CD4-positive, alpha-beta memory T cell (primary cell): ENCODE results near the gene XPNPEP1. TPM values are rescaled to one million over a fixed set of nuclear protein-coding genes. Genes with fewer than 3 reads are reported as not detected.
"Not testable (repeated sequence)": the region's sequence is repeated elsewhere in the genome, so short reads cannot be mapped to it uniquely, and the experiment has no call there.

Experiments used
- CTCF ChIA-PET: fragments of 350-600 bp; sonication (Branson Sonifier 250); formaldehyde crosslinking; loops from one replicate; lab custom pipeline; 2021; ENCODE audit warnings: inconsistent platforms; ENCODE audit not compliant: partially characterized antibody; lab: Charles Lee
- POLR2A ChIA-PET: fragments of 350-600 bp; sonication (Branson Sonifier 250); formaldehyde crosslinking; loops from one replicate; lab custom pipeline; 2021; ENCODE audit not compliant: partially characterized antibody; lab: Charles Lee
- DNase-seq, 5 donors: peaks; one replicate each; pipeline versions ENCODE4 v3.0.0 to v3.0.0-alpha.2; 2020 to 2022; ENCODE audit warnings: mixed read lengths in 1 of 5
- H3K27ac ChIP-seq: one replicate; pipeline ENCODE4 v1.7.0; 2013; ENCODE audit warnings: low read depth, low read length
- H3K27me3 ChIP-seq: 2 replicates; pipeline ENCODE4 v1.7.0; 2013; ENCODE audit warnings: mild to moderate bottlenecking, low read length, moderate library complexity; ENCODE audit not compliant: insufficient read depth
- H3K36me3 ChIP-seq: 2 replicates; pipeline ENCODE4 v1.7.0; 2013; ENCODE audit warnings: mild to moderate bottlenecking, low read length, moderate library complexity; ENCODE audit not compliant: insufficient read depth
- H3K4me1 ChIP-seq: 2 replicates; pipeline ENCODE4 v1.7.0; 2013; ENCODE audit warnings: mild to moderate bottlenecking, low read length, moderate library complexity; ENCODE audit not compliant: insufficient read depth
- H3K4me3 ChIP-seq, 2 donors: one replicate each; pipeline ENCODE4 v1.7.0; 2013; ENCODE audit warnings: low read length in 2 of 2, mild to moderate bottlenecking in 1 of 2
- H3K9me3 ChIP-seq, 2 donors: one replicate each; pipeline ENCODE4 v1.7.0; 2013; ENCODE audit warnings: low read length in 2 of 2, control low read depth in 1 of 2; ENCODE audit not compliant: control insufficient read depth in 1 of 2
- H3K27ac Mint-ChIP-seq, 7 donors: one replicate each; pipeline ENCODE4 v1.8.0; 2020 to 2021; ENCODE audit warnings: mixed read lengths in 7 of 7, mild to moderate bottlenecking in 6 of 7, inconsistent platforms in 3 of 7, moderate library complexity in 3 of 7
- H3K27me3 Mint-ChIP-seq, 2 donors: one replicate each; pipeline ENCODE4 v1.8.0; 2020 to 2021; ENCODE audit warnings: mixed read lengths in 2 of 2
- H3K36me3 Mint-ChIP-seq, 2 donors: one replicate each; pipeline ENCODE4 v1.8.0; 2020 to 2021; ENCODE audit warnings: mixed read lengths in 2 of 2, inconsistent platforms in 1 of 2, mild to moderate bottlenecking in 1 of 2
- H3K4me1 Mint-ChIP-seq, 4 donors: one replicate each; pipeline ENCODE4 v1.8.0; 2020 to 2021; ENCODE audit warnings: mixed read lengths in 4 of 4, mild to moderate bottlenecking in 1 of 4
- H3K4me3 Mint-ChIP-seq, 8 donors: one replicate each; pipeline ENCODE4 v1.8.0; 2020 to 2021; ENCODE audit warnings: mixed read lengths in 8 of 8, mild to moderate bottlenecking in 7 of 8, moderate library complexity in 6 of 8, inconsistent platforms in 3 of 8
- H3K9me3 Mint-ChIP-seq, 8 donors: one replicate each; pipeline ENCODE4 v1.8.0; 2020 to 2021; ENCODE audit warnings: mixed read lengths in 8 of 8, mild to moderate bottlenecking in 5 of 8, inconsistent platforms in 3 of 8, moderate library complexity in 1 of 8
- intact Hi-C: fragments of 100-400 bp; cut with micrococcal nuclease; formaldehyde crosslinking; loops from one replicate; pipeline ENCODE4 v1.15.1; 2023
- polyA plus RNA-seq, 2 donors: library from polyadenylated mRNA; unstranded; fragments of 300-500 nt; fragmentation: Illumina TruSeq; gene quantifications; one replicate each; pipeline ENCODE4 v1.2.3, GENCODE V29; 2021
- total RNA-seq, 2 experiments: library from RNA; stranded (reverse); gene quantifications; one replicate each; pipeline ENCODE4 v1.2.3, GENCODE V29; 2021

Gene XPNPEP1
- total and polyA plus RNA-seq, 4 experiments from 2014 or later: 24.7 to 63.3 (median 49.5) TPM

DNA sequence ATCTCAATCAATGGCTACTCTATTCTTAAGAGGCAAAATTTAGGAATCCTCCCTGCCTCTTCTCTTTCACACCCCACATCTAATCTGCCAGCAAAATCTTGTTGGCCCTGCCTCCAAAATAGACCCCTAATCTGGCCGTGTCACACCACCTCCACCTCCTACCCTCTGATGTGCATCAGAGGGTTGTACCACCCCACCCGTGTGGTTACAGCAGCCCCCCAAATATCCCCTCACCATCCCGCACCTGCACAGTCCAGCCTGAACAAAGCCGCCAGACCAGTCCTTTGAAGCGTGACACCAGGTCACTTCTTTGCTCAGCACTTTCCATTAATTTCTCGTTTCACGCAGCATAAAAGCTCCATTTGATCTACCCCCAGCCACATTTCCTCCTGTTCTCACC is 776 bp upstream of the XPNPEP1 start:
- intact Hi-C loops: loop anchor here (5.0 to 10.0 kb wide), 3 partner anchors 33 to 641 kb away; partner anchors contain the start of gene SMC3
- H3K27me3 ChIP-seq: no peaks in the 10 kb centered on the region
- Mint-ChIP-seq H3K4me3 (peak overlapping the region; percentile 62 to 86 (median 80)), H3K9me3 (peaks cover 0 to 2% (median 0%) of the 10 kb centered on the region in 8 donors), H3K27me3 (no peaks in the 10 kb centered on the region), H3K36me3 (peaks cover 0 to 3% of the 10 kb centered on the region in 2 donors), H3K4me1 (peaks cover 38 to 50% (median 44%) of the 10 kb centered on the region in 4 donors), H3K27ac (peak overlapping the region; percentile 74 to 93 (median 86))
- H3K4me1 ChIP-seq: peaks cover 48% of the 10 kb centered on the region
- H3K4me3 ChIP-seq: peak overlapping the region in 1 of 2 donors; percentile 68
- H3K27ac ChIP-seq: peak overlapping the region; percentile 86
- H3K9me3 ChIP-seq: no peaks in the 10 kb centered on the region
- ChIA-PET POLR2A (interaction anchor here (1.0 to 4.3 kb wide), 5 partner anchors 10 to 287 kb away, joined by 3 to 34 read pairs (median 6); no protein-coding TSS in a partner anchor), CTCF (no interaction called here)
- H3K36me3 ChIP-seq: no peaks in the 10 kb centered on the region
- DNase-seq: no peak

DNA sequence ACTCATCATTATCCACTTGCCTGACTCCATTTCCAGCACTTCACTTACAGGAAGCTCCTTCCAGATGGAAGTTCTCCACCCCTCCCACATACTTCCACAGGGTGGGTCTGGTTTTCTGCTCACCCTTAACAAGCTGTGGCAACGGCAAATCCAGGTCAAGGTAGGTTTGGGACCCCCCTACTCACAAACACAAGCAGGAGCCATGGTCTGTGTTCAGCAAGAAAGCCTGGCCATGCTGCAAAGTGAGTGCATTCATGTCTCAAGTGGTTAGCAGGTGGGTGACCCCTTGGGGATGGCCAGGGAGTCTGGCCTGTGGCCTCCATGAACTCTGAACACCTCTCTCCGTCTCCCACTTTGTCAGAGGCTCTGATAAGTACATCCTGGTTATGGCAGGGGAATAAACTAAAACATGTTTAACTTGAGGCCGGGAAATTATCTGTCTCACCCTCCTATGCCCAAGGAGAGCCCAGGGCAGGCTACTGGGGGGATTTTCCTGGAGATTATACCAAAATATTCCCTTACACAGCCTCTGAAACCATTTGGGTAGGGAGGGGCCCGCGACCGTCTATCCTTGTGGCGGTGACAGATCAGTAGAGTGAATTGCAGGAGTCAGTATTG is 844 bp downstream of the XPNPEP1 start:
- Mint-ChIP-seq H3K9me3 (peaks cover 0 to 2% (median 0%) of the 10 kb centered on the region in 8 donors), H3K27me3 (no peaks in the 10 kb centered on the region), H3K36me3 (peaks cover 0 to 3% of the 10 kb centered on the region in 2 donors), H3K4me3 (peak overlapping the region; percentile 88 to 95 (median 92)), H3K4me1 (peaks cover 39 to 65% (median 50%) of the 10 kb centered on the region in 4 donors), H3K27ac (peak overlapping the region; percentile 74 to 98 (median 96))
- H3K4me1 ChIP-seq: peaks cover 54% of the 10 kb centered on the region
- no peaks in the 10 kb centered on the region for H3K27me3 ChIP-seq
- intact Hi-C loops: loop anchor here (5.0 to 10.0 kb wide), 3 partner anchors 35 to 642 kb away; partner anchors contain the start of gene SMC3
- POLR2A ChIA-PET: interaction anchor here (1.3 to 4.3 kb wide), 4 partner anchors 10 to 24 kb away, joined by 3 to 34 read pairs (median 4); no protein-coding TSS in a partner anchor
- H3K27ac ChIP-seq: peak overlapping the region; percentile 86
- CTCF ChIA-PET: interaction anchor here (1.1 kb wide), 1 partner anchor 11 kb away, joined by 5 read pairs; no protein-coding TSS in a partner anchor
- no peaks in the 10 kb centered on the region for H3K9me3 ChIP-seq
- no peak for DNase-seq
- H3K36me3 ChIP-seq: no peaks in the 10 kb centered on the region
- H3K4me3 ChIP-seq: peak overlapping the region; percentile 68 to 74

DNA sequence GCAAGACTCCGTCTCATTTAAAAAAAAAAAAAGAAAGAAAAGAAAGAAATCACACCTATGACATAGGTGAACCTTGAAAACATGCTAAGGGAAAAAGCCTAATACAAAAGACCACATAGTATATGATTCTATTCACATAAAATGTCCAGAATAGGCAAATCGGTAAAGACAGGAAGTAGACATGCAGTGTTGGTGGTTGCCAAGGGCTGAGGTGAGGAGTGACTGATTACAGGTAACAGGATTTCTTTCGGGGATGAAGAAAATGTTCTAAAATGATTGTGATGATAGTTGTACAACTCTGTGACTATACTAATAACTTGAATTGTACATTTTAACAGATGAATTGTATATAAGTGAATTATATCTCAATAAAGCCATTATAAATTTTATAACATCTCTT is 3.3 kb downstream of the XPNPEP1 start:
- Mint-ChIP-seq H3K4me3 (peak overlapping the region in 7 of 8 donors; percentile 18 to 91 (median 68)), H3K27ac (peak overlapping the region; percentile 74 to 98 (median 95))
- intact Hi-C loops: loop anchor here (5.0 to 10.0 kb wide), 3 partner anchors 37 to 645 kb away; partner anchors contain the start of gene SMC3

DNA sequence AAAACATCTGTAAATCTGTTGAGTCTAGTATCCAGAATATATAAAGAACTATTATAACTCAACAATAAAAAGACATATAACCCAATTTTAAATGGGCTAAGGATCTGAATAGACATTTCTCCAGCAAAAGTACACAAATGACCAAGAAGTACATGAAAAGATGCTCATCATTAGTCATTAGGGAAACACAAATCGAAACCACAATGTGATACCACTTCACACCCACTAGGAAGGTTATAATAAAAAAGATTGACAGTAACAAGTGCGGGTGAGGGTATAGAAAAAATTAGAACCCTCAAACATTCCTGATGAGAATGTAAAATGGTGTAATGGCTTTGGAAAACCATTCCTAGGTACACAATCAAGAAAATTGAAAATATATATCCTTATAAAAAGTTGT is 4.1 kb downstream of the XPNPEP1 start:
- Mint-ChIP-seq H3K4me1 (peaks cover 57 to 89% (median 69%) of the 10 kb centered on the region in 4 donors), H3K27me3 (no peaks in the 10 kb centered on the region), H3K4me3 (peak overlapping the region in 3 of 8 donors; percentile 4 to 71 (median 68)), H3K9me3 (peaks cover 0 to 2% (median 0%) of the 10 kb centered on the region in 8 donors), H3K27ac (peak overlapping the region in 2 of 7 donors; percentile 29 to 33), H3K36me3 (peaks cover 3 to 6% of the 10 kb centered on the region in 2 donors)
- intact Hi-C loops: no loop called here
- Histone ChIP-seq H3K27me3 (no peaks in the 10 kb centered on the region), H3K4me1 (peaks cover 73% of the 10 kb centered on the region), H3K36me3 (no peaks in the 10 kb centered on the region), H3K4me3 (no peak overlapping the region), H3K9me3 (no peaks in the 10 kb centered on the region), H3K27ac (no peak overlapping the region)
- no peak for DNase-seq
- POLR2A ChIA-PET: interaction anchor here (1.6 kb wide), 1 partner anchor 8 kb away, joined by 11 read pairs; no protein-coding TSS in a partner anchor
- CTCF ChIA-PET: interaction anchor here (2.3 kb wide), 1 partner anchor 35 kb away, joined by 14 read pairs; no protein-coding TSS in a partner anchor

More for the DNA sequence above, 3.3 kb downstream of the XPNPEP1 start:
- peaks cover 70% of the 10 kb centered on the region for H3K4me1 ChIP-seq
- no peaks in the 10 kb centered on the region for H3K27me3 Mint-ChIP-seq
- peak; percentile 25 to 59 (median 41) for DNase-seq
- H3K36me3 Mint-ChIP-seq: peaks cover 0 to 3% of the 10 kb centered on the region in 2 donors
- H3K4me1 Mint-ChIP-seq: peaks cover 58 to 87% (median 69%) of the 10 kb centered on the region in 4 donors
- H3K9me3 ChIP-seq: no peaks in the 10 kb centered on the region
- peaks cover 0 to 2% (median 0%) of the 10 kb centered on the region in 8 donors for H3K9me3 Mint-ChIP-seq
- H3K27me3 ChIP-seq: no peaks in the 10 kb centered on the region
- ChIA-PET CTCF (interaction anchor here (2.3 kb wide), 1 partner anchor 36 kb away, joined by 14 read pairs; no protein-coding TSS in a partner anchor), POLR2A (interaction anchor here (0.6 to 1.6 kb wide), 3 partner anchors 9 to 157 kb away, joined by 4 to 11 read pairs (median 4); no protein-coding TSS in a partner anchor)
- H3K4me3 ChIP-seq: no peak overlapping the region
- H3K27ac ChIP-seq: no peak overlapping the region
- no peaks in the 10 kb centered on the region for H3K36me3 ChIP-seq

DNA sequence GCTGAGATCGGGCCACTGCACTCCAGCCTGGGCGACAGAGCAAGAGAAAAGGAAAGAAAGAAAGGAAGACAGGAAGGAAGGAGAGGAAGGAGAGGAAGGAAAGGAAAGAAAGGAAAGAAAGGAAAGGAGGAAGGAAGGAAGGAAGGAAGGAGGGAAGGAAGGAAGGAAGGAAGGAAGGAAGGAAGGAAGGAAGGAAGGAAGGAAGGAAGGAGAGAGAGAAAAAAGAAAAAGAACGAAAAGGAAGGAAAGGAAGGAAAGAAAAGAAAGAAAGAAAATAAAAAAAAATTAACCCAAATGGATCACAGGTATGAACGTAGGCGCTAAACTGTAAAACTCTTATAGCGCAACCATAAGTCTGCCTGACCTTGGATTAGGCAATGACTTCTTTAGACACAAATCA is 4.6 kb downstream of the XPNPEP1 start:
- H3K9me3 Mint-ChIP-seq, POLR2A ChIA-PET, H3K27ac ChIP-seq, H3K9me3 ChIP-seq, H3K4me3 ChIP-seq, H3K36me3 ChIP-seq, H3K27me3 ChIP-seq, H3K36me3 Mint-ChIP-seq, DNase-seq, H3K27me3 Mint-ChIP-seq, intact Hi-C loops: not testable (repeated sequence)
- H3K4me1 Mint-ChIP-seq: peaks cover 55 to 89% (median 70%) of the 10 kb centered on the region in 4 donors
- H3K4me3 Mint-ChIP-seq: peak overlapping the region in 3 of 8 donors; percentile 4 to 55 (median 37)
- peak overlapping the region in 3 of 7 donors; percentile 29 to 81 (median 73) for H3K27ac Mint-ChIP-seq
- CTCF ChIA-PET: interaction anchor here (0.8 to 1.3 kb wide), 2 partner anchors 8 to 34 kb away, joined by 4 to 5 read pairs; no protein-coding TSS in a partner anchor
- H3K4me1 ChIP-seq: peaks cover 73% of the 10 kb centered on the region

DNA sequence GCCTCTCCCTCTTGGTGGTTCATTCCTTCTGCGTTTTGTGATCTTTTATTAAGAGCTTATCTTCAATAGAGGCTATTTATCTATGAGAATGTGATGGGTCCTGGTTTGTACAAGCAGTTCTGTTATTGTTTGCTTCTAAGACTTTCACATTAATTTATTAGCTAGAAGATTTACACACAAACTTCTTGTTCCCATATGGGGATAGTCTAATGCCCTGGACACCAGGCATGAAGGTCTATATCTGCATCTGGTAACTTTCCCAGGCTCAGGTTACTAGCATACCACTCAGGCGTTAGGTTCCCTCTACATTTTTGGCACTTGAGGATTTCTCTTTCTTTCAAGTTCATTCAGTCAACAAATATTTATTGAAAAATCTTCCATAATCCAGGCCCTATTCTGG is 7.7 kb downstream of the XPNPEP1 start:
- Mint-ChIP-seq H3K27me3 (no peaks in the 10 kb centered on the region), H3K4me1 (peaks cover 57 to 95% (median 75%) of the 10 kb centered on the region in 4 donors), H3K36me3 (peaks cover 15 to 21% of the 10 kb centered on the region in 2 donors), H3K9me3 (no peaks in the 10 kb centered on the region), H3K27ac (peak overlapping the region; percentile 54 to 94 (median 73)), H3K4me3 (peak overlapping the region in 7 of 8 donors; percentile 29 to 80 (median 74))
- Histone ChIP-seq H3K4me3 (no peak overlapping the region), H3K9me3 (no peaks in the 10 kb centered on the region), H3K27me3 (no peaks in the 10 kb centered on the region), H3K4me1 (peaks cover 81% of the 10 kb centered on the region), H3K27ac (peak overlapping the region; percentile 29), H3K36me3 (no peaks in the 10 kb centered on the region)
- DNase-seq: no peak
- CTCF ChIA-PET: interaction anchor here (1.0 to 2.2 kb wide), 2 partner anchors 19 to 31 kb away, joined by 5 to 7 read pairs; no protein-coding TSS in a partner anchor
- POLR2A ChIA-PET: interaction anchor here (1.4 to 2.2 kb wide), 2 partner anchors 13 to 19 kb away, joined by 5 to 8 read pairs; no protein-coding TSS in a partner anchor
- intact Hi-C loops: loop anchor here (1.0 kb wide), 1 partner anchor 8 kb away; the partner anchor contains the start of gene XPNPEP1
